ENCODE data around the gene SORCS2.

SORCS2 gene

GRCh38 chr4:7684294-7684693 lies 492.0 kb downstream of the SORCS2 start:
- DNase-seq = no peak

- no peak for DNase-seq
Observed at GRCh38 chr4:7686070-7686870, 493.9 kb downstream of the SORCS2 start.

GRCh38 chr4:7687006-7687405 lies 494.7 kb downstream of the SORCS2 start:
- no peak for DNase-seq

GRCh38 chr4:7687796-7688195 lies 495.5 kb downstream of the SORCS2 start:
- no peak for DNase-seq

GRCh38 chr4:7689773-7690693 lies 497.7 kb downstream of the SORCS2 start:
- no peak for DNase-seq

GRCh38 chr4:7691061-7691460 lies 498.7 kb downstream of the SORCS2 start:
- DNase-seq = no peak

- DNase-seq = no peak
Observed at GRCh38 chr4:7691982-7692381, 499.6 kb downstream of the SORCS2 start.

GRCh38 chr4:7692451-7693236 lies 500.3 kb downstream of the SORCS2 start:
- no peak for DNase-seq

GRCh38 chr4:7693237-7693608 lies 500.9 kb downstream of the SORCS2 start:
- no peak for DNase-seq

GRCh38 chr4:7693711-7694110 lies 501.4 kb downstream of the SORCS2 start:
- no peak for DNase-seq

GRCh38 chr4:7694324-7694723 lies 502.0 kb downstream of the SORCS2 start:
- DNase-seq = no peak

GRCh38 chr4:7697343-7697742 lies 505.0 kb downstream of the SORCS2 start:
- DNase-seq = no peak

GRCh38 chr4:7697821-7698220 lies 505.5 kb downstream of the SORCS2 start:
- DNase-seq = no peak

GRCh38 chr4:7698584-7698983 lies 506.2 kb downstream of the SORCS2 start:
- no peak for DNase-seq

GRCh38 chr4:7699031-7699430 lies 506.7 kb downstream of the SORCS2 start:
- DNase-seq = no peak

- no peak for DNase-seq
Observed at GRCh38 chr4:7699825-7700224, 507.5 kb downstream of the SORCS2 start.

GRCh38 chr4:7700665-7701064 lies 508.3 kb downstream of the SORCS2 start:
- DNase-seq = no peak

GRCh38 chr4:7701866-7702649 lies 509.7 kb downstream of the SORCS2 start:
- DNase-seq = no peak

- no peak for DNase-seq
Observed at GRCh38 chr4:7703688-7704087, 511.4 kb downstream of the SORCS2 start.

GRCh38 chr4:7704091-7704490 lies 511.8 kb downstream of the SORCS2 start:
- DNase-seq = no peak

GRCh38 chr4:7704625-7705024 lies 512.3 kb downstream of the SORCS2 start:
- DNase-seq = no peak

- DNase-seq = no peak
Observed at GRCh38 chr4:7705062-7705461, 512.7 kb downstream of the SORCS2 start.
